Ecto neural progenitor cell (in vitro differentiated cells): ENCODE data around the gene CCDC136.

Experiments
- DNase-seq: peaks from one replicate; pipeline ENCODE4 v3.0.0-alpha.2; 2018; ENCODE audit warnings: low spot score

The CCDC136 gene

DNA sequence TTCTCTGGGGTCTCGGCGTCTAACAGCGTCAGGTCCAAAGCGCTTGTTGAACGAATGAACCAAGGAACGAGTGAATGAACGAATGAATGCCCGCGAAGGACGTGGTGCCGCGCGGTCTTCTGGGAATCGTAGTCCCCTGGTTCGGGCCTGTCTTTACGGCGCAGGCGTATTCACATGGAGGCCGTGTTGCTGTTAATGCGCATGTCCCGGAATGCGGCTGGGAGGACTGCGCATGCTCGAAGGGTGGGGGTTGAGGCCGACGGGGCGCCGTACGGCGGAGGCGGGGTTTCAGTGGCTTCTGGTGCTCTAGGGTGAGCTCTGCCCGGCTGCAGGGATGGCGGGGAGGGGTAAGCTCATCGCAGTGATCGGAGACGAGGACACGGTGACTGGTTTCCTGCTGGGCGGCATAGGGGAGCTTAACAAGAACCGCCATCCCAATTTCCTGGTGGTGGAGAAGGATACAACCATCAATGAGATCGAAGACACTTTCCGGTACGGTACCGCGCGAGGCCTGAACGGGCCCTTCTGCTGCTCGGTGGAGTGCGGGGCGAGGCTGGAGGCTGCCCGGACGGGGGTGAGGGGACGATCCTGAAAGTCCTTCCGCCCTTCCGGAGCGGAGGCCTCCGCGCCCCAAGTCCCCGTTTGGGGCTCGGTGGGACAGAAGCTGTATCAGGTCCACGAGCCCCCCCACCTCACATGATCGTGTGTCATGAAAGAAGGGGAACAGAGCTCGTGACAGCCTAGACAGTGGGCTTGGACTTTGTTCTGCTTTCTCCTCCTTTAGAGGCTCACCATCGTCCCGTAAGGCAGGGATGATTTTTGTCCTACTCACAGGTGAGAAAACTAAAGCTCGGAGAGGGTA, 71.0 kb downstream of the CCDC136 start, which contains the start of gene ATP6V1F:
Gene ATP6V1F, plus strand, starts transcription at position 286 of the 862 bp plus-strand sequence. Its CDS starts 49 bp downstream, at position 335.
- DNase-seq, result peak; percentile 100

DNA sequence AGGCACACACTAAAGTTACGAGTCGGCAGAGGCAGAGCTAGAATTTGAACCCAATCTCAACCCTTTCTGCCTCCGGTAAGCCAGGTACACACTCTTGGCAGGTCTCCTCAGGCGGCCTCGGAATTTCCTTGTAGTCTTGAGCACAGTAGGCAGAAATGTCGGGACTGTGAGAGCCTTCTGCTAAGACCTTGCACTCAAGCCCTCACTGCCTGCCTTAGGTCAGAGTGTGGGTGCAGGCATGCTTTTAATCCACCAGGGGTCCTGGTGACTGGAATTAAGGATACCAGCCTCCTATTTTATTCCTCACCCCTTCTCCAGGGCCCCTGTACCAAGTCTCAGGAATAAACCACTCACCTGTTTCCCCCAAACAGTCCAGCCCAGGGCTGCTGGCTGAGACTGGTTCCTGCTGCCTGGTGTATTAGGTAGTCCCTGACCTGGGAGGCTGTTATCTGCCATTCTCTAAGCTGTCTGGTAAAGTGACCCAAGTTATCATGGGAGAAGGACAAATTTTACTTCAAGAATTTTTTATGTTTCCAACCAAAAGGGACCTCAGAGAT, 71.7 kb downstream of the CCDC136 start:
- DNase-seq, result no peak

DNA sequence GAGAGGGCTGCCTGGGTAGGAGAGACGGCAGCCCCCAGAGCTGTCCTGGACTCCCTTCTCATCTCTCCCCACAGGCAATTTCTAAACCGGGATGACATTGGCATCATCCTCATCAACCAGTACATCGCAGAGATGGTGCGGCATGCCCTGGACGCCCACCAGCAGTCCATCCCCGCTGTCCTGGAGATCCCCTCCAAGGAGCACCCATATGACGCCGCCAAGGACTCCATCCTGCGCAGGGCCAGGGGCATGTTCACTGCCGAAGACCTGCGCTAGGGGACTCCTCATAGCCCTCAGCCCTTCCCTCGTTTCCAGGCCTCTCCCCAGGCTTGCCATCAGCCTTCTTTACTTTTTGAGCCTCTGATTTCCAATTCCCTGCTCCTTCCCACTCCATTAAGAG, 73.5 kb downstream of the CCDC136 start:
- DNase-seq, result no peak

DNA sequence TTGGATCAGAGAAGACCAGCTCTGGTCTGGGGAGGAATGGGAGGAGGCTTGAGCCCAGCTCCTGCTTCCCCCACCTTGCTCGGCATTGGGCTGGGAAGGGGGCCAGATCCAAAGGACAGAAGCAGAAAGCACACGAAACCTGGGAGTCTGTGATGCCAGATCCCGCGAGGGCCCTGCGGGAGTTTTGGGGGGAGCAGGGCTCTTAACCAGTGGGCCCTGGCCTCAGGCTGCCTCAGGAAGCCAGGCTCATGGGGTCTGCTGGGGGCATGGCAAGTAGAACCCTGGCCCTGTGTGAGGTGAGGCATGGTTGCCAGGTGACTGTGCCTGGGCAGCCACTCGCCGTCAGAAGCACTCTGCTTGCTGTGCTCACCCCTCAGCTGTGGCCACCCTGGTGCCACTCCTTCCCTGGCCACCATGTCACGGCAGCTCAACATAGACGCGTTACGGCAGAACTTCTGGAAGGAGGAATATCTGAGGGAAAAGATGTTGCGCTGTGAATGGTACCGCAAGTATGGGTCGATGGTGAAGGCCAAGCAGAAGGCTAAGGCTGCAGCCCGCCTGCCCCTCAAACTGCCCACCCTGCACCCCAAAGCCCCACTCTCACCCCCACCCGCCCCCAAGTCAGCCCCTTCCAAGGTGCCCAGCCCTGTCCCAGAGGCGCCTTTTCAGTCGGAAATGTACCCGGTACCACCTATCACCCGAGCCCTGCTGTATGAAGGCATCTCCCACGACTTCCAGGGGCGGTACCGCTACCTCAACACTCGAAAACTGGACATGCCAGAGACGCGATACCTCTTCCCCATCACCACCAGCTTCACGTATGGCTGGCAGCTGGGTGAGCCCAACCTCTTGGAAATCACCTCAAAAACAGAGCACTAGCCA, 74.5 kb downstream of the CCDC136 start:
- no peak for DNase-seq

DNA sequence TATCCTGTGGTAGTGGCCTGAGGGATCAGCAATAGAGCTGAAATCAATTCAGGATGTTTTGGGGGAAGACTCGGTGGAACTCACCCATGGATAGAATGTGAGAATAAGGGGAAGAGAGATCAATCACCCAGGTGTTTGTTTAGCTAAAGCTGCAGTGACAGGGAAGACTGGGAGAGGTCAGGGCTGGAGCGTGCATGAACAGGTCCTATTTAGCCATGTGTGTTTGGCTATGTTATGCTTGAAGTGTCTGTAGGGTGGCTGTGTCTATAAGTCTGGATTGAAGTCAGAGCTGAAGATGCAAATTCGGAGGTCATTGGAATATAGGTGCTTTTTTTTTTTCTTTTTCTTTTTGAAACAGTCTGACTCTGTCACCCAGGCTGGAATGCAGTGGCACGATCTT, 75.5 kb downstream of the CCDC136 start:
- DNase-seq, result no peak

DNA sequence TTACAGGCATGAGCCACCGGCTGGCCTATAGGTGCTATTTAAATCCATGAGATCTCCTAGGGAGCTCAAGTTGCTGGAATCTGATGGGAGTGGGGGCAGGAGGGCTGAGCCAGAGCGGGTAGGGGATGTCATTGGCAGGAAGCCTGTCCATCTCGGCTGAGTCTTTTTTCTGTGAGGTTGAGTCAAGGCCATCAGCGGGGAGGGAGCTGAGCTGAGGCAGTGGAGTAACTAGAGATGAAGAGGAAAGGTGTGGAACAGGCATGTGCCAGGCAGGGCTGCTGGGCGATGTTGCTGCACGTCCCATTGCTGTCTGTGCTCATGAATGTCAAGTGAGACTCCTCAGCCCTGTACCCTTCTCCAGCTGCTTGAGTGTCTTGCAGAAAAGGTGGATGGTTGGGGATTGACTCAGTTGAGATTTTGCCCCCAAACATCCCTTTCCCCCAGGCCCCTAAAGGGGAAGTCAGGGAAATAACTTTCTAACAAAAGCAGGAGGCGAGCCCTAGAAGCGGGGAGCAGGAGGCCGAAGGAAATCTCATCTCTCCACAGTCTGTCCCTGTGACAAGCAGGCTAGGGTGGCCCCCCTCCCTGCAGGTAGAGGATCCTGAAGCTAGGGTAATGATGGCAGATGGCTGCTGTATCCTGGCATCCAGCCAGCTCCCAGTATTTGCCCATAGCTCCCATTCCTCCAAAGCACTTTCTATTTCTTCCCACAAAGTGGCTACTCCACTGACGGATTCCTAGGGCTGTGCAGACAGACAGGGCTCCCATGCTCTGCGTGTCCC, 76.3 kb downstream of the CCDC136 start:
- no peak for DNase-seq

DNA sequence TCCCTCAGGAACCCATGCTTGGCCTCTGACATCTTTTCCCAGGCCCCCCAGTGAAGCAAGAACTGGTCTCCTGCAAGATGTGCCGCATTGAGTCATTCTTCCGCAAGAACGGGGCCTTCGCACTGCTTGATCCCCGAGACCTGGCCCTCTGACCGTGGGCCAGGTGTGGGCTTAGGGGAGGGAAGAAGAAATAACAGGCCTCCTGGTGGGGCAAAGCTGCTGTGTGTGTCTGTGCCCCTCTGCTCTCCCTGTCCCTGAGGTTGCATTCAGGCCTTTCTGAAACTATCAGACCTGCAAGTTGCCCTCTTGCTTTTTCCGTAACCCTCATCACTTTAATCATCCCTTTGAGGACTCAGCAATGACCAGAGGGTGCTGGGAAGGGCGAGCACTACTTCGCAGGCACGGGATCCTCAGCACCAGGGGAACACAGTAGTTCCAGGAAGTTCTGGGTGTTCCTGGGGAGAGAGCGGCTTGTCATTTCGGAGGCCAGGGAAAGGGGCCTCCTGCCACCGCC, 76.9 kb downstream of the CCDC136 start:
- DNase-seq, result no peak

DNA sequence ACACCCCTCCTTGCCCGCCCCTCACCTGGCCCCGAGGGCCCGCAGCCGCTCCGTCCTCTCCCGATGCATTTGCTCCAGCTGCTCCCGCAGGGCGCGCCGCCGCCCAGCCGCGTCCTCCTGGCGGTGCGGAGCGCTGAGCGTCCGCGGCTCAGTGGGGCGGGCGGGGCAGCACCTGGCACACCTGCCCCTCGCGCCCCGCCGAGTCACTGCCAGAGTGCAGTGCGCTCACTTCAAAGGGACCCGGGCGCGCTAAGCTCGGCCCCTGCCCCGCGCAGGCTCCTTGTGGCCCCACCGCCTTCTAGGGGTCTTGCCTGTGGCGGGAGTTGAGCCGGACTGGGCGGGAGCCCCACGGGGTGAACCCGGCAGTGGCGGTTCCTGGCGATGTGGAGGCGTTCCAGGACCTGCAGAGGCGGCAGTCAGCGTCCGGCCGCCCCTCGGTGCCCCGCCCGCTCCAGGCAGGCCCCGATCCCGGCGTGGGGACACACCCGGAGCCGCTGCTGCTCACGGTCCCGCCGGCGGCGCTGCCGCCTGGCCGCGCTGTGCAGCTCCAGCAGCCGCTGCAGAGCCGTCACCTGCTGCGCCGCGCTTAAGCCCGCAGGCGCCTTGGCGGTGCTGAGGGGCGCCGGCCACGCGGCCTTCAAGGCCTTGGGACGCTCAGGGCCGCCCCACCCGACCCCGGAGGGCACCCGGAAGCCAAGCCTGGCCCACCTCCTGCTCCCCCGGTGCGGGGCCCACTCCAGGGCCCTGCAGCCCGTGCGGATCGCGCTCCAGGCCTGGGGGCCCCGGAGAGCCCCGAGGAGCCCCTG, 77.6 kb downstream of the CCDC136 start:
- DNase-seq, result peak; percentile 81

DNA sequence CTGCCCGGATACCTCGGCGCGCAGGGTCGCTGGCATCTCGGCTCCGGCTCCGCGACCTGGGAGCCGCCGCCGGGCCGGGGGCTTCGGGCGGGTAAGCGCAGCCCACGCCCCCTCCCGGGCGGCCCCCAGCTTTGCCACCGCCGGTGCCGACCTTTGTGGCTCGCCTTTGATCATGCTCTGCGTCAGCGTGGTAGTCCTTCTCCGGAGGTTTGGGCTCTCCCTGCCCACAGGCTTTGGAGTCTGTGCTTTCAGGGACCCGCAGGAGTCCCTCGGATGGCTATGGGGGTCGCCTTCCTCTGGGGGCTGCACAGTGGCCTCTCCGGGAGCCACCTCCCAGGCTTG, 78.1 kb downstream of the CCDC136 start:
- peak; percentile 68 for DNase-seq

DNA sequence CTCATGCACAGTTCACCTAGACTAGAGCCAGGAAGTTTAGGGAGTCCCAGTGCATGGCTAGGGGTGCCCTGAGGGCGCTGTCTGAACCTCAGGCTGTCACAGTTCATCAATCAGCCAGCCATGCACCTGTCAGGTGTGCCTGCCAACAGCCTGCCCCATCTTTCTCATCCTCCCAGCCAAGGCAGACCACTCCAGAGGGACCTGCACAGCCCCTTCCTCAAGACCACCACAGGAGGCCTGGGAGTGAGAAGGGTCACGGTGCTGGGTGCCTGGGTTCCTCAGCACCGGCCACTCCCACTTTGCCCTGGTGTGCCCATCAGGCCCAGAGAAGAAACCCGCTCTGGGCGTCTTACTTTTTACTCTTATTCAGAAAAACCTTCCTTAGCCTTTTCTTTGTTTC, 79.3 kb downstream of the CCDC136 start:
- DNase-seq, result no peak
